ENCODE results near the gene PDZRN4.
"Not testable (repeated sequence)": the region's sequence is repeated elsewhere in the genome, so short reads cannot be mapped to it uniquely, and the experiment has no call there.

PDZRN4 gene

GRCh38 chr12:41286426-41286825, 98.3 kb downstream of the PDZRN4 start:
- DNase-seq (ENCODE audit: low read depth): no peak

DNA sequence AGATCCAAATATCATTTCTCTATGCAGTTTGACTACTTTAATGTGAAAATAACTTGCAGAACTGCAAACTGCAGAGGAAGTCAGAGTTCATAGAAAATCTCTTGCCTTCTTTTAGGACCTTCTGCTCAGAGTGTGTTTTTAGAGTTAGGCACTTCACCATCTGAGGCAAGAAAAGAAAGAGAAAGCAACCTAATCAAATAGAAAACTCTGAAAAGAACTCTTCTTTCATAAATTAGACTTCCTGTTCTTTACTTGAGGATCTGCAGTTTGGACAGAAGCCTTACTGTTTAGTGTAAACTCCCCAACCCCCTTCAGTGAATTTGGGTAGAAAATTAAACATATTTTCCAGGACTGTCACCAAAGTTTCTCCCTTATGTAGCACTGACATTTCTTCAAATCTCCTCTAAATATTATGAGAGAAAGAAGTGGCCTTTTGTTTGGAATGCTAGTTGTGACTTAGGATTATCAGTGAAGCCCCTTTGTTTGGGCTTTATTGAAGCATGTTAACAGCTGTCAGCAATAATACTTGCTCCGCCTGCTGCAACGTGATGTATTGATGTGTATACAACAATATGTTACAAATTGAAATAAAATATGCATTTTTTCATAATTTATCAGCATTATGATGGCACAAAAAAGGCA, 99.5 kb downstream of the PDZRN4 start:
- DNase-seq (ENCODE audit: low read depth): no peak

- DNase-seq (ENCODE audit: low read depth): no peak
Measured at GRCh38 chr12:41288142-41288811, 100.2 kb downstream of the PDZRN4 start.

GRCh38 chr12:41289501-41289900, 101.4 kb downstream of the PDZRN4 start:
- no peak for DNase-seq (ENCODE audit: low read depth)

DNA sequence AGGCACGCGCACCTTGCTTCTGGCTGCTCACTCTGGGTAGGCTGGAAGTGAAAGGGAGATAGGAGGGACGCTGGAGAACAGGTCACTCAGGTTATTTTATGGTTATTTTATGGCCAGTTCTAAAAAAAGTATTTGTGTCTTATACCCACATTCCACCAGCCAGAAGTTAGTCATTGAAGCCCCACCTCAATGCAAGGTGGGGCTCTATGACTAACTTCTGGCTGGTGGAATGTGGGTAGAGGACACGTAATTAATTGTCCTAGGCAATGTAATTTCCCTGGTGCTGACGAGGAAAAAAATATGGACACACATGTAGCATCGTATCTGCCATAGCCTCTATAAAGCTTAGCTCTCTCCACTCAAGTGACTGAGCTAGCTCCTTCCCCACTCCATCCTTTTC, 104.9 kb downstream of the PDZRN4 start:
- no peak for DNase-seq (ENCODE audit: low read depth)

DNA sequence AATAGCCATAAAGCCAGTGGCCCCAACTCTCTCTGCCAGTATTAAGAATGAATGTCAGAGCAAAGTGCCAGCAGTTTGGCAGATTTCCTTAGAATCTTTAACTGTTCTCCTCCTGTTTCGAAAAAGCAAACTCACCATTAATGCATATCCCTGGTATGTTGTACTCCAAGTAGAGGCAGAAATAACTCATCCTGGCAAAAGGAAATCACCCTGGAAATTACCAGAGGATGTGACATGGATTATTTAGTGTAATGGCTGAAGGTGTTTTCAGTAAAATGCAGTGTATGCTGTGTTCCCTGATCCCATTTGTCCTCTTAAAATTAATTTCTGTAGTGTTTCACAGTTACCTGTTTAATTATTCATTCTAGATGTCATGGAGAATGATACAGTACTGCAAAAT, 105.3 kb downstream of the PDZRN4 start:
- DNase-seq (ENCODE audit: low read depth): no peak

DNA sequence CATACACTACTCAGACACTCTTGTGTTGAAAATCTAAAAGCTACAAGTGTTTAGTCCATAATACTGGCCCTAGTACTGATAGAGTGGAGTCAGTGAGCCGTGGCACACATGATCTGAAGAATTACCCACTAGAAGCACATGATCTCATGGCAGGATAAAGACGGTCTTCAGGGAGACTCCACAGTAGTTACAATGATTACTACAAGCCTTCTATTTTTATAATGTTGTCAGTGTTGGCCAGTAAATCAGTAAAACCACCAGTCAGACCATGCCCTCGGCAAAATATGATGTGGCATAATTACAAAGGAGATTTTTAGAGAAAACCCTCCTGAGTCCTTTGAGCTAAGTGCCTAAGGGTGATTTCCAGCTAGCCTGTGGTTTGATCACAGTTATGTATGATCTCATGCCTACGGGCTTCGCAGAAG, 114.9 kb downstream of the PDZRN4 start:
- no peak for DNase-seq (ENCODE audit: low read depth)

GRCh38 chr12:41304526-41304925, 116.4 kb downstream of the PDZRN4 start:
- DNase-seq (ENCODE audit: low read depth): no peak

- DNase-seq (ENCODE audit: low read depth): no peak
Measured at GRCh38 chr12:41310367-41310766, 122.2 kb downstream of the PDZRN4 start.

GRCh38 chr12:41311883-41312282, 123.8 kb downstream of the PDZRN4 start:
- DNase-seq (ENCODE audit: low read depth): no peak

DNA sequence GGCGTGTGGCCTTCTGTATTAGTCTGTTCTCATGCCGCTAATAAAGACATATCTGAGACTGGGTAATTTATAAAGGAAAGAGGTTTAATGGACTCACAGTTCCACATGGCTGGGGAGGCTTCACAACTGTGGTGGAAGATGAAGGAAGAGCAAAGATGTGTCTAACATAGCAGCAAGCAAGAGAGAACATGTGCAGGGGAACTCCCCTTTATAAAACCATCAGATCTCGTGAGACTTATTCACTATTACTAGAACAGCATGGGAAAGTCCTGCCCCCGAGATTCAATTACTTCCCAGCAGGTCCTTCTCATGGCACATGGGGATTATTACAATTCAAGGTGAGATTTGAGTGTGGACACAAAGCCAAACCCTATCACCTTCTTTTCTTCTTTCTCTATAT, 124.3 kb downstream of the PDZRN4 start:
- DNase-seq (ENCODE audit: low read depth): not testable (repeated sequence)

DNA sequence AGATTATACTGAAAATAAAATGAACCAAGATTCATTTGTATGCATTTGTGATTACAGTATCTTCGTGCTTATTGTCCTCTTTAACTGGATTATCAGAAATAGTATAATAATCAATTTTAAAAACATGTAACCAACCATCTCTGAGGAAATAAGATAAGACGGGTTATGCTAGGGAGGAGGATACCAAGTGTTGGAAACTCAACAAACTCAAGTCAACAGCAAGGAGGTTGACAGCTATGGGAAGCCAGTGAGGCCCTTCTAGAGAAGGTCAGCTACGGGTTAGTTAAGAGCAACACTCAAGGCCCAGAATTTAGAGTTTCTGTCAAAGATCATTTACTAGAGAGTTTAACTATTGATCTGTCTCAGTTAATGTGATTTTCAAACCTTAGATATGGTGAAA, 137.2 kb downstream of the PDZRN4 start:
- no peak for DNase-seq (ENCODE audit: low read depth)

GRCh38 chr12:41327096-41327895, 139.2 kb downstream of the PDZRN4 start:
- DNase-seq (ENCODE audit: low read depth): no peak

DNA sequence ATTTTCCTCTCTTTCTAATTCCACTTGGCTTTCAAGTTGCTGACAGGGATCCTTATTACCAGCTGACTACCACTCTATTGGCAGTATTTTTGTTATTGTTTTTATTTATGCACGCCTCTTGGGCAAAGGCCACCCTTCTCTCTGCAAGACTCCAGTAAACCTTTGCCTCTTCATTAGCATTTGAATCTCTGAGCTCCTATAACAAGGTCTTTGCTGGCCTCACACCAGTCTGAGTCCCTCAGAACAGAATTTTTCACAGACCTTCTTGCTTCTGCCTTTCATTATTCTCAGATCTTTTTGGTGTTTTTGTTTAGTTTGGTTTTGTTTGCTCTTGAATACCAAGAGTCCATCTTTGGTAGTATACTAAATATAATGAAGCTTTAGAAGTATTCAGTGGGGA, 145.9 kb downstream of the PDZRN4 start:
- no peak for DNase-seq (ENCODE audit: low read depth)

GRCh38 chr12:41334390-41334789, 146.3 kb downstream of the PDZRN4 start:
- DNase-seq (ENCODE audit: low read depth): no peak

GRCh38 chr12:41336041-41336549, 148.0 kb downstream of the PDZRN4 start:
- DNase-seq (ENCODE audit: low read depth): no peak

- DNase-seq (ENCODE audit: low read depth): no peak
Measured at GRCh38 chr12:41339784-41340183, 151.7 kb downstream of the PDZRN4 start.

DNA sequence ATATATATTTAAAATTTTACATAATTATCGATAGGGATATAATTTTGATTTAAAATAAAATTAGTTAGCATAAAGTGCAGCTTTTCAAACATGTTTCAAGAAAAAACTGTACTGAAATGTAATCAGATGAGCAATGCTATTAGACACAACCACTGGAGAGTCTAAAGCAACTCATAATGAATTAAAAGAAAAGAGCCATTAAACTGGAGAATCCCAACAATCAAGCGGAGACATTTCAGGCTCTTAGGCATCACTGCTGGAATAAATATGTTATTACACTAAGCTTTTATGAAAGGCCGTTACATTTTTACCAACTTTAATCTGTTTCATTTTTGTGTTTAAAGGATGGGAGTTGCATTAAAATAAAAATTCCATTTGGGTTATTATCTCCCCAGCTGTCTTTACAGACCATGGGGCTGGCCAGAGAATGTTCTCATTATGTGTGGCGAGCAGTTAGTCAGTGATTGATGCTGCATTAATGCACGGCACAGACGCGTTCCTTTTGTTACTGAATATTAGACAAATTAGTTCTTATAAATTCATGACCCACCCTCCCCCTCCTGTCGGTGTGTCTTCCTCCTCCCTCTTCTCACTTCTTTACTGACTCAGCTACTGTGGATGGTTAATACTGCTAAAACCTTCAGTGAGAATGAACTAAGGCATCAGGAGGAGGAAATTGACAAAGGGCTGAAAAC, 156.8 kb downstream of the PDZRN4 start:
- no peak for DNase-seq (ENCODE audit: low read depth)

DNA sequence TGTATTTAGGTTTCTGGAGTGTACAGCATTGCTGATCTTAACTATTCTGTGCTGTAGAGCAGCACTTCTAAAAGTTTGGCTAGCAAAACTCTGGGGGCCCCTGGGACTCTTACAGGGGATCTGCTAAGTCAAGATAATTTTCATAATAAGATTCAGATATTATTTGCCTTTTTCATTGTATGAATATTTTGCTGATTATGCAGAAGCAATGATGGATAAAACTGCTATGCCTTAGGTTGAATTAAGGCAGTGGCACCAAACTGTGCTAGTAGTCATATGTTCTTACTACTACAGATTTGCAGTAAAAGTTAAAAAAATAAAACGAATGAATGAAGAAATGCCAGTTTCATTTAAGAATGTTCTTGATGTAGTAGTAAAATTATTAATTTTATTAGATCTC, 160.1 kb downstream of the PDZRN4 start:
- no peak for DNase-seq (ENCODE audit: low read depth)

DNA sequence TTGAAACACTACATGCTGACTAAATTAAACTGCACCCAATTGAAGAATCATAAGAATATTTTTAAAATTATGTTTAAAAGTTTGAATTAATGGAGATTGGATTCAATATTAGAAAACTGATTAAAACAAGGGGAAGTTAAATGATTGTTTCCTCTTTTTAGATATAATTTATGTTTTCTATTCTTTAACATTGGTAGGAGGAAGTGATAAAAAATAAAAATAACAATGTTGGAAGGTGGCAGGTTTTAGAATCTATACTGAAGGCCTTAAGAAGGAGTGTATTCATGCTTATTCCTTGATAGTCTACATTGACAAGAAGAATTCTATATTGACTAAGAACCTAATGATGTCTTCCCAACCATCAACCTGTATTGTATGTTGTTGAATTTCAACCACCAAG, 168.1 kb downstream of the PDZRN4 start:
- DNase-seq (ENCODE audit: low read depth): no peak

DNA sequence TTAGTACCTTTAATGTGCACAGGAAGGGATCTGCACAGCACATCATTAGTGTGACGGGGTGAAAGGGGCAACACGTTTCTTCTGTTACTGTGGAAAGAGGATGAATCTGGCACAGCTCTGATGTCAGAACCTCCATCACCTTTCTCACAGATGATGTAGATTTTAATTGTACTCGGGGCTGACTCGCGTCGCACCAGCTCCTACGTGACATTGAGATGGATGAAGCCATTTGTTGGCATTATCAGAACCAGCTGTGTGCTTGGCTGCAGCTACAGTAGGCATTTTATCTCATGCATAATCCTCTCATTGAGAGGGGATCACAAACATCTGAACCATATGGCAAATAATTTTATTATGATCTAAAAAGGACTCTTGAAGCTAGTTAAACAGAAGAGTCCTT, 173.6 kb downstream of the PDZRN4 start:
- no peak for DNase-seq (ENCODE audit: low read depth)

DNA sequence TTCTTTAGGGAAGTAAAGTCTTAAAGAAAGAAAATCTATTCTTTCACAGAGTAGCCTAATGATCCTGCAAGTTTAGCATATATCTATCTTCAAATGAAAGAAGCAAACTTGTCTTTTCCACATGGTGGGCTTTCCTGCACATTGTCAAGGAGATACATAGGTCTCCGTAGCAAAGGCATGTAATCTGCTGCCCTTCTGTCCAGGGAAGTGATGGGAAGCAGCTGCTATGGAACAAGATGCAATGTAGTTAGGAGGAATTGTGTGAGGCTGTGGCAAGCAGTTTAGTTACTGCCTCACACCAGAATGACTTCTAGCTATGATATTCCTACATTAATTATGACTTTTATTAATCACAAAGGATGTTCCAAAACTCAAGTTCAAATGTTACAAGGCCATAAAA, 174.4 kb downstream of the PDZRN4 start:
- DNase-seq (ENCODE audit: low read depth): no peak

Measured in activated T-helper 9 cell treated with anti-CD3 and anti-CD28 coated beads, Interleukin-2, amount 50 U/mL, for 16 hours (primary cell).